GM19372 (cell line): Measurements from ENCODE around the gene ZNF527.
"Not testable (repeated sequence)": the region's sequence is repeated elsewhere in the genome, so short reads cannot be mapped to it uniquely, and the experiment has no call there.

Experiments used
- ATAC-seq: cut with Tn5 transposase; IDR thresholded peaks from one replicate; pipeline ENCODE4 v1.9.1; 2021; ENCODE audit warnings: mild to moderate bottlenecking, low read depth, moderate library complexity; ENCODE audit not compliant: unreplicated experiment

The ZNF527 gene

DNA sequence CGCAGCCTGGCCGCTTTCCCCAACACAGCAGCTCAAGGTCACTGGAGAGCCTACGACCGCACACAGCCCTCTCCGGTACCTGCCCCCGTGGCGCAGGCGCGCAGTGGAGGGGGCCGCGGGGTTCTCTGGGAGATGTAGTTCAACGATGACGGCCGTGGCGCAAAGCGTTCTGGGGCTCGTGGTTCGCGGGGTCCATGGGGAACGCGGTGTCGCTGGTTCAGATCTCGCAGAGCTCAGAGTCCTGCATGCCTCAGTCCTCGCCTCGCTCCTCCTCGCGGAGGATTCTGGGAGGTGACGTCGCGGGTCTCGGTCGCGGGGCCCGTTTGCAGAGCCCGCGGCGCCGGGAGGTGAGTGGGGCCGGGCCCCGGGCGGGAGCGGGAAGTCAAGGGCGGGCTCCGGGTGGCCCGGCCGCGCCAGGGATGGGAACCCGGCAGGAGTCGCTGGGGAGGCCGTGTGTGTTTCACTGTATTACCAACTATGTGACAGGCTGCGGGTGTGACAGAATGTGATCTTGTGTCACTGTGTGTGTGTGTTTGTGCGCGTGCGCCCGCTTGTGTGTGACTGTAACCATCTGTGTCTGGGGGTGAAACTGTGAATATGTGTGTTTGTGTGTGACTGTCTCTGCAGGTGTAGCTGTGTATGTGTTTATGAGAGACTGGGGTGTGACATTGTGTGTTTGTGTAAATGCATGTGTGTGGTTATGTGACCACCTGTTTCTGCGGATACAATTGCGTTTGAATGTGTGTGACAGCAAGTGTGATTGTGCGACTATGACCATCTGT lies at the start of gene ZNF527:
ZNF527 (plus strand) TSS at position 220 of the 782 bp plus-strand sequence. CDS start 3,100 bp downstream, outside the sequence.
- peak; percentile 87 for ATAC-seq

DNA sequence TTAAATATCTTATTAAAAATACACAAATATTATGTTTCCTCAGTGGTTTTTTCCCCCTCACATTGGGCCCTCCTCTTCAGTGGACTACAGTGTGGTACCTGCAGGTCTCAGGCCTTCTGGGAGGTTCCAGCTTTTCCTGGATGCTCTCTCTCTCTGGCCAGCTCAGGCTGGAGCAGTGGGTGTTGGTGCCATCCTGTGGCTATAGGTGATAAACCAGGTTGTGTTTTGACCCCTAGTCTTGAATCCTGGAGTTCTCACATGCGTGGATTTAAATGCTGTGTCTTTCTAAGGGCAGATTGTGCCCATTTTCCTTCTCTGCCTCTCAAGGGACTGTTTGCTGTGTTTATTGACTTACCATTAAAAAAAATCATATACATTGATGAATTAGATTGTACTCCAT lies 41.2 kb upstream of the ZNF527 start:
- ATAC-seq, result no peak

DNA sequence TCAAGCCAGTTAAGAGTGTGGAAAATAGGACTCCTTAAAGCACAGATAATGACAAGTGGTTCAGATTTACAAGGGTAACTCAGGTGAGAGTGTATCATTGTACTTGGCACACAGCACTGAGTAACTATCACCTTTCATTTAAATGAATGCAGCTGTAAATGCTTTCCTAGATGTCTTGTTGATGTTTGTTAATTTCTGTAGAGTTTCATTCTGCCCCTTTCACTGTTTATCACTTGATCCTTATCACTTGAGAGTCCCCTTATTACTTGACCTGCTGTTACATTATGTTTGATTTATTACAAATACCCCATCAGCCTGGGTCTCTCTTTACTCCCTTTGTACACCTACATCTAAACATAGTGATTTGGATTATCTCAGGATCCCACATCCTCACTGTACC lies 38.1 kb upstream of the ZNF527 start:
- ATAC-seq, result no peak

DNA sequence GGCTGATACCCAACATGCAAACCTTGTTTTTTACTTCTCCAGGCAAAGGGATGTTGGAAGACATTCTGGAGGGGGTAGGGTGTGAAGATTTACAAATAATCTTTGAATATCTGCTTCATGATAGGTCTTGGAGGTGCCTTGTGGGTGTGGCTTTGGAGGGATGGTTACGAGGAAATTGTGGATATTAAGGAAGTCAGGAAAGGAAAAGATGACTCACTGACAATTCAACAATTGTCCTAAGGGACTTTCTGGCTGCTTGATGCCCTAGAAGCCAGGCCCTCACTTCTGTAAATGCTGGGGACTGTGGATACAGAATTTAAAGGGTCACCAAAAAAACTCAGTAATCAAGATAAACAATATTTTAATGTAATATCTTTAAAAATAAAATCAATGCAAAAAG lies 37.4 kb upstream of the ZNF527 start:
- no peak for ATAC-seq

DNA sequence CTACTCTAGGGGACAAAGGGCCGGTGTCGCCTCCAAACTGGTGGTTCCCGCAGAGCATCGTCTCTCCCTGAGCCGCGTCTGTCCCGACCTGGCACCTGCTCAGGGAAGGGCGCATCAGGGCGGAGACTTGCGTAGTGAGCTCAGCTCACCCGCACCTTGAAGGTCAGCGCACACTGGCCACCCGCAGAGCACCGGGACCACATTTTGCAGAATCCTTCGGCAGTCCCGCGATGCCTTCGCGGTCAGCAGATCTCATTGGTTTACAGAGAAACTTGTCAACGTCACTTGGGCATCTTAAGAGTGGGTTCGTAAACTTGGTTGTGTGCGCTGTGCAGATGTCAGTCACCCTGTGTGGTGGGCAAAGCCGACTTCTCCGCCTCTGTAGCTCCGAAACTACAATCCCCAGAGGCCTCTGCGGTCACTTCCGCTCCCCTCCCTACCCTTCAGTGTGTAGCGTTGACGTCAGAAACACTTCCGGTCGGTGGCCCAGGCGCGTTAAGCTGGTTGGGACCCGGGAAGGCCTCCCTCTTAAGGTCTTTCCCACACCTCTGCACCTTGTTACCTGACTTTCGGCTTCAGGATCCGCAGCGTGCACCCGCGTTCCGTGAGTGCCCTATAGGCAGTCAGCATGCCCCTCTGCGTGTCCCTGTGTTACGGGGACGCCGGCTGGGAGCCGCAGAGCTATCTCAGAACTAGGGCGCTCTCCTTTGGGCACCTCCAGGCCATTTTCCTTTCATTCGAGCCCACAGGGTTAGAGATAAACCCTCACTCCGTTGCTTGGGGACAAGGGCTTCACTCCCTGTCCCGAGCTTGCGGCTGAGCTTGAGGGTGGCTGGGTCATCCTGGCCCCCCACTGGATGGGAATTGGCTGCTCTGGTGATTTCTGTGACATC lies 36.5 kb upstream of the ZNF527 start:
- ATAC-seq, result peak; percentile 95

DNA sequence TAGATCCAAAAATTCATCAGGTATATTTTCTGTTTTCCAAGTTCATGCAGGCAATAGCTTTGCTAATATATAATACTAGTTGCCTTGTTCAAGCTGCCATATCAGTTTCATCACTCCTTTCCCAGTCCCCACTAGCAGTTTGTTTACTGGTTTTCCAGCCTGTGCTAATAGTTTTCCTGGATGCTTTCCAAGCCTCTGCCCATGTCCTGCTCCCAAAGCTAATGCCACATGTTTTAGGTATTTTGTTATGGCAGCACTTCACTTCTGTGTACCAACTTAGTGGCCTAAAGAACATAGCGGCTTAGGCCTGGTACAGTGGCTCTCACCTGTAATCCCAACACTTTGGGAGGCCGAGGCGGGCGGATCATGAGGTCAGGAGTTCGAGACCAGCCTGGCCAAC lies 28.1 kb upstream of the ZNF527 start:
- ATAC-seq, result no peak

DNA sequence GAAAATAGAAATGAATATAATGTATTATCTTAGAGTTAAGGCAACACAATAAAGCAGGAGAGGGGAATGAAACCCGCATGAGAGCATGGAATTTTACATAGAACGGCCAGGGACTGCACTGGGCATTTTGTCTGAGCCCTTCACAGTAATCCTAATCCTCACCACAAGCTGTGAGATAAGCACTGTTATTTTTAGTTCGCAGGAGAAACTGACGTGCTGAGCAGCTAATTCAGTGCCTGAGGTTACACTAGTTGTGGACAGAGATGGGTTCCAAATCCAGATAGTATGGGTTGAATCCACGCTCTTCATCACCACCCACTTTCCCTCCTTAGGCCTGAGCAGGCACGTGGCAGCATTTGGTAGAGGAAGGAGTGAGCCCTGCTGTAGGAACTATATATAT lies 24.8 kb upstream of the ZNF527 start:
- no peak for ATAC-seq

DNA sequence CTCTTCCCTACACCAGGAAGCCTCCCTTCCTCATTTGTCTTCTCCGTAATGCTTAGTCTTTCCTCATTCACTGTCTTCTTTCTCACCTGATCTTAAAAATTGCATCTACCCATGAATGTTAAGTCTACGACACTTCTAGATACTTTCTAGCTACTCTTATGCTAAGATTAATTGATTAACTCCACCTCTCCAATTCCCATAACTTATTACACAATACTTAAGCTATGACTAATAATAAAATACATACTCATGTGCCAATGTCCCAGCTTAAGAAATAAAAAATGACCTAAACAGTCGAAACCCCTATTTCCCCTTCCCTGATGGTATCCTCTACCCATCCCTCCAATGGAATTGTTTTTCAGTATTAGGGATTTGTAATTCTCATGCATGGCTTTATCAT lies 22.8 kb upstream of the ZNF527 start:
- no peak for ATAC-seq

DNA sequence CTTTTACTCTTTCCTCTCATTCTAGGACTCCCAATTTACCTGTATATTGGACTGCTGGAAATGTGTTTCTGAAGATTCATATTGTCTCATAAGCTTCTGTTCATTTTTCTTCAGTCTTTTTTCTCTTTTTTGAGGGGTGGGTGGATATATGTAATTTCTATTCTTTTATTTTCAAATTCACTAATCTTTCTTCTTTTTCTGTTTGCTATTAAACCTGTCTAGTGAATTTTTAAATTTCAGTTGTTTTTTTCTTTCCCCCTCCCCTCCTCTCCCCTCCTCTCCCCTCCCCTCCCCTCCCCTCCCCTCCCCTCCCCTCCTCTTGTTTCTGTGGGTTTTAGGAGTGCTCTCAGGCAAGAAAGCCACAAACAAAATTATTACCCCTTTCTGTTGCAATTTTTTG lies 16.9 kb upstream of the ZNF527 start:
- no peak for ATAC-seq

DNA sequence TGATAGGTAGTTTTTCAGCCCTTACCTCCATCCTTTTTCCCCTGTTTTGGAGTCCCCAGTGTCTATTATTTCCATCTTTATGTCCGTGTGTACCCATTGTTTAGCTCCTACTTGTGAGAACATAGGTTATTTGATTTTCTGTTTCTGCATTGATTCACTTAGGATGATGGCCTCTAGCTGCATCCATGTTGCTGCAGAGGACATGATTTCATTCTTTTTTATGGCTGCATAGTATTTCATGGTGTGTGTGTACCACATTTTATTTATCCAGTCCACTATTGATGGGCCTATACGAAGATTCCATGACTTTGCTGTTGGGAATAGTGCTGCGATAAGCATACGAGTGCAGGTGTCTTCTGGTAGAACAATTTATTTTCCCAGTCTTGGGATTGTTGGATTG lies 15.0 kb upstream of the ZNF527 start:
- ATAC-seq, result no peak

DNA sequence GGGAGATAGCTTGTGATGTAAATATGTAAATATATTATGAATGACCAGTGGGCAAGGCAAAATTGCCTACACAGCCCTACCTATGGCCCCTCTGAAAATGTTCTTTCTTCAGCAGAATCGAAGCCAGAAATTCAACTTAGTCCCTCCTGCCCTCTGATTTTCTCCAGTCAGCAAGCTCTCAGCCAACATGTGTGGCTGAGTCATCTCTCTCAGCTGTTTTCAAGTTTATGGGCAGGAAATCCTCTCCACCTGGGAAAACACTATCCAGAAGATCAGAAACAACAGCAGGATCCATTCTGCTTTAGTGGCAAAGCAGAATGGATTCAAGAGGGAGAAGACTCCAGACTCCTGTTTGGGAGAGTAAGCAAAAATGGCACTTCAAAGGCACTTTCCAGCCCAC lies 8.9 kb upstream of the ZNF527 start:
- no peak for ATAC-seq

DNA sequence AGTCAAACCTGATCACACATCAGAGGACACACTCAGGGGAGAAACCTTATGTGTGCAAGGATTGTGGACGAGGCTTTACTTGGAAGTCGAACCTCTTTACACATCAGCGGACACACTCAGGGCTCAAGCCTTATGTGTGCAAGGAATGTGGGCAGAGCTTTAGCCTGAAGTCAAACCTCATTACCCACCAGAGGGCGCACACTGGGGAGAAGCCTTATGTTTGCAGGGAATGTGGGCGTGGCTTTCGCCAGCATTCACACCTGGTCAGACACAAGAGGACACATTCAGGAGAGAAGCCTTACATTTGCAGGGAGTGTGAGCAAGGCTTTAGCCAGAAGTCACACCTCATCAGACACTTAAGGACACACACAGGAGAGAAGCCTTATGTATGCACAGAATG lies 8.2 kb upstream of the ZNF527 start:
- ATAC-seq, result no peak

DNA sequence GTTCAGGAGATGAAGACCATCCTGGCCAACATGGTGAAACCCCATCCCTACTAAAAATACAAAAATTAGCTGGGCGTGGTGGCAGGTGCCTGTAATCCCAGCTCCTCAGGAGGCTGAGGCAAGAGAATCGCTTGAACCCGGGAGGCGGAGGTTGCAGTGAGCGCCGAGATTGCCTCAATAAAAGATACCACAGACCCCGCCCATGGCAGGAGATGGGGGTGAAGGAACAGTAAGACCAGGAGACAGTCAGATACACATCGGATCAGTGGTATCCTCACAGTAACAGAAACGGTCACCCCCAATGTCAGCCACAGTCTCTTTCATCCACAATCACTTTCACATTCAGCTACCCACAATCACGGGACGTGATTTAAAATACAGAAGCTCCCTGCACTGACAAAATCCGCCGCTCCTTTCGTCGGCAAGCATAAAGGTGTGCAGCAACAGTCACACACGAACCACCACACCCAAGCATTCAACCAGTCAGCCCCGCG lies 466 bp upstream of the ZNF527 start:
- ATAC-seq, result peak; percentile 24

DNA sequence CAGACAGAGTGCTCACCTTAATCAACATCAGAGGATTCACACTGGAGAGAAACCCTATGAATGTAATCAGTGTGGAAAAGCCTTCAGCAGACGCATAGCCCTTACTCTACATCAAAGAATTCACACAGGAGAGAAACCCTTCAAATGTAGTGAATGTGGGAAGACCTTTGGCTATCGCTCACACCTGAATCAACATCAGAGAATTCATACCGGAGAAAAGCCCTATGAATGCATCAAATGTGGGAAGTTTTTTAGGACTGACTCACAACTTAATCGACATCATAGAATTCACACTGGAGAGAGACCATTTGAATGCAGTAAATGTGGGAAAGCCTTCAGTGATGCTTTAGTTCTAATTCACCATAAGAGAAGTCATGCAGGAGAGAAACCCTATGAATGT lies 18.3 kb downstream of the ZNF527 start:
- no peak for ATAC-seq

DNA sequence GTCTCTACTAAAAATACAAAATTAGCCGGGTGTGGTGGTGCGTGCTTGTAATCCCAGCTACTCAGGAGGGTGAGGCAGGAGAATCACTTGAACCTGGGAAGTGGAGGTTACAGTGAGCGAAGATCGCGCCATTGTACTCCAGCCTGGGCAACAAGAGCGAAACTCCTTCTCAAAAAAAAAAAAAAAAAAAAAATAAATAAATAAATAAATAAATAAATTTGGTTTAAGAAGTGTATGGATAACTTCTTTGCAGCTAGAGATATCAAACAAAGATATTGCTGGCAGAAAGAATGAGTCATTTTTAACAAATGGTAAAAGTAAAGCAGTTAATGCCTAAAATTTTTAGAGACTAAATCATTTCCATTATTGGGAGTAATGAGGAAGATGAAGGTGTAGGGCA lies 20.5 kb downstream of the ZNF527 start:
- ATAC-seq, result not testable (repeated sequence)

DNA sequence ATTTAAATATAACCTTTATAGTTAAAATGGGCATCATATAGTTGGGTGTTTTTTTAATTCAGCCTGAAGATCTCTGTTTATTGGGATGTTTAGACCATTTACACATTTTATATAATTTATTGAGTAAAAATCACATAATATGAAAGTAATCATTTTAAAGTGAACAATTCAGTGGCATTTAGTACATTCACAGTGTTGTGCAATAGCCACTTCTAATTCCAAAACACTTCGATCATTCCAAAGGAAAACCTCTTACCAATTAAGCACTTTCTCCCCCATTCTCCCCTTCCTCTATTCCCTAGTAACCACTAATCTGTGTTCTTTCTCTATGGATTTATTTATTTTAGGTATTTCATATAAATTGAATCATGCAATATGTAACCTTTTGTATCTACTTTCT lies 30.2 kb downstream of the ZNF527 start:
- ATAC-seq, result no peak

DNA sequence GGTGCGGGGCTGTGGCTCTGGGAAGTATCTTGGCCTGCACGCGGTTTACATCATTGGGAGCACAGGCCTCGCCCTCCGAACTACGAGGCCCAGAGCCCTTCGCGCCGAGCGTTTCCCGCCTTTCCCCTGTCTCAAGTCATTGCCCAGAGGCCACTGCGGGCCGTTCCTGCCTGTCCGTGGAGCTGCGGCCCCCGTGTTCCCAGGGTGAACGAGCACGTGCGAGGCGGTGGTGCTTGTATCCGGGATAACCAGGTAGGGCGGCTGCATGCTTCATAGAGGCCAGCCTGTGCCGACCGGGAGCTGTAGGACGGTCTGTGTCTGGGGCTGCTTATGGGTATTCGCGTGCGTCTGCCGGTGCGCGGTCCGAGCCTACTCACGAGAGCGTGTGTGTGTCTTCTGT lies 32.5 kb downstream of the ZNF527 start:
- ATAC-seq, result no peak

DNA sequence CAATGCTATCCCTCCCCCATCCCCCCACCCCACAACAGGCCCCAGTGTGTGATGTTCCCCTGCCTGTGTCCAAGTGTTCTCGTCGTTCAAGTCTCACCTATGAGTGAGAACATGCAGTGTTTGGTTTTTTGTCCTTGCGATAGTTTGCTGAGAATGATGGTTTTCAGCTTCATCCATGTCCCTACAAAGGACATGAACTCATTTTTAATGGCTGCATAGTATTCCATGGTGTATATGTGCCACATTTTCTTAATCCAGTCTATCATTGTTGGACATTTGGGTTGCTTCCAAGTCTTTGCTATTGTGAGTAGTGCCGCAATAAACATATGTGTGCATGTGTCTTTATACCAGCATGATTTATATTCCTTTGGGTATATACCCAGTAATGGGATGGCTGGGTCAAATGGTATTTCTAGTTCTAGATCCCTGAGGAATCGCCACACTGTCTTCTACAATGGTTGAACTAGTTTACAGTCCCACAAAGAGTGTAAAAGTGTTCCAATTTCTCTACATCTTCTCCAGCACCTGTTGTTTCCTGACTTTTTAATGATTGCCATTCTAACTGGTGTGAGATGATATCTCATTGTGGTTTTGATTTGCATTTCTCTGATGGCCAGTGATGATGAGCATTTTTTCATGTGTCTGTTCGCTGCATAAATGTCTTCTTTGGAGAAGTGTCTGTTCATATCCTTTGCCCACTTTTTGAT lies 35.4 kb downstream of the ZNF527 start:
- ATAC-seq, result not testable (repeated sequence)

DNA sequence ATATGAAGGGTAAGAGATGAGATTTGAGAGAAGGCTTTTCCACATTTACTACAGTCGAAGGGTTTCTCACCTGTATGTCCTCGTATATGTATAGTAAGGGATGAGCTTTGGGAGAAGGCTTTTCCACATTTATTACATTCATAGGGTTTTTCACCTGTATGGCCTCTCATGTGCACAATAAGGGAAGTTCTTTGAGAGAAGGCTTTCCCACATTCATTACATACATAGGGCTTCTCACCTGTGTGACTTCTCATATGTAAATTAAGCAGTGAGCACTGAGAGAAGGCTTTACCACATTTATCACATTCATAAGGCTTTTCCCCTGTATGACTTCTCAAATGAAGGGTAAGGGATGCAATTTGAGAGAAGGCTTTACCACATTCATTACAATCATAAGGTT lies 41.8 kb downstream of the ZNF527 start:
- ATAC-seq, result no peak

DNA sequence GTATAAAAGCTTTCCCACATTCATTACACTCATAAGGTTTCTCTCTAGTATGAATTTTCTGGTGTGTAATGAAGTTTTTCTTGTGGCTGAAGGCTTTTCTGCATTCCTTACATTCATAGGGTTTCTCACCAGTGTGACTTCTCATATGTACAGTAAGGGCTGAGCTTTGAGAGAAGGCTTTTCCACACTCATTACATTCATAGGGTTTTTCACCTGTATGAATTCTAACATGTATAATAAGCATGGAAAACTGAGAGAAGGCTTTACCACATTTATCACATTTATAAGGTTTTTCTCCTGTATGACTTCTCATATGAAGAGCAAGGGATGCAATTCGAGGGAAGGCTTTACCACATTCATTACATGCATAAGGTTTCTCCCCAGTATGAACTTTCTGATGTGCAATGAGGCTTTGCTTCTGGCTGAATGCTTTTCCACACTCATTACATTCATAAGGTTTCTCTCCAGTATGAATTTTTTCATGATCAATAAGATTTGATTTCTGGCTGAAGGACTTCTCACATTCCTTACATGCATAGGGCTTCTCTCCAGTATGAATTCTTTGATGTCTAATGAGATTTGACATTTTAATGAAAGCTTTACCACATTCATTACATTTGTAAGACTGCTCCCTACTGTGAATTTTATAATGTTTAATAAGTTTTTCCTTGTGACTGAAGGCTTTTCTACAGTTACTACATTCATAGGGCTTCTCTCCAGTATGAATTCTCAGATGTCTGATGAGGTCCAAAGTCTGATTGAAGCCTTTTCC lies 42.6 kb downstream of the ZNF527 start:
- ATAC-seq, result no peak
